HepG2 (cell line): ENCODE data around the gene CCND1. TPM values are rescaled to one million over a fixed set of nuclear protein-coding genes. Genes with fewer than 3 reads are reported as not detected.
A peak's percentile ranks its signal among the peaks of the same experiment; 100 is the strongest.

ENCODE experiments used
- BHLHE40 ChIP-seq: IDR thresholded peaks from 2 replicates; pipeline ENCODE4 v1.6.1; 2011; ENCODE audit warnings: low read length, improper control_type of control experiment
- DNMT1 ChIP-seq: sonication (generic); formaldehyde crosslinking; IDR thresholded peaks from 2 replicates; pipeline ENCODE4 v1.5.1; 2020; ENCODE audit warnings: mild to moderate bottlenecking, missing genetic modification reagents
- E2F1 ChIP-seq: sonication (generic); formaldehyde crosslinking; IDR thresholded peaks from 2 replicates; pipeline ENCODE4 v1.5.0; 2020; ENCODE audit warnings: missing genetic modification reagents
- FOXK2 ChIP-seq: fragments of 450-650 bp; IDR thresholded peaks from 2 replicates; pipeline ENCODE4 v1.6.1; 2016
- HMGXB4 ChIP-seq, 2 experiments: sonication (generic) in 1 of 2; formaldehyde crosslinking in 1 of 2; IDR thresholded peaks; 2 replicates each; pipeline versions ENCODE4 v1.4.0 to v1.6.1; 2018 to 2020; ENCODE audit warnings: missing genetic modification reagents in 2 of 2, borderline replicate concordance in 1 of 2, low read depth in 1 of 2, mild to moderate bottlenecking in 1 of 2, missing biosample characterization in 1 of 2
- IKZF1 ChIP-seq: fragments of 450-650 bp; IDR thresholded peaks from 2 replicates; pipeline ENCODE4 v1.7.1; 2016
- KLF13 ChIP-seq: sonication (generic); formaldehyde crosslinking; IDR thresholded peaks from 2 replicates; pipeline ENCODE4 v1.4.0; 2020; ENCODE audit warnings: mild to moderate bottlenecking, missing genetic modification reagents
- SOX6 ChIP-seq, 2 experiments: fragments of 450-650 bp in 1 of 2; sonication (generic) in 1 of 2; formaldehyde crosslinking in 1 of 2; IDR thresholded peaks; 2 replicates each; pipeline versions ENCODE4 v1.4.0 to v1.6.1; 2017 to 2020; ENCODE audit warnings: antibody characterized with exemption in 1 of 2, mild to moderate bottlenecking in 1 of 2, missing genetic modification reagents in 1 of 2
- TRAFD1 ChIP-seq: sonication (generic); formaldehyde crosslinking; IDR thresholded peaks from 2 replicates; pipeline ENCODE4 v1.5.1; 2020; ENCODE audit warnings: missing genetic modification reagents, mild to moderate bottlenecking, borderline replicate concordance
- ZBTB39 ChIP-seq: sonication (generic); formaldehyde crosslinking; IDR thresholded peaks from 2 replicates; pipeline ENCODE4 v1.5.0; 2020; ENCODE audit warnings: missing genetic modification reagents
- ZNF292 ChIP-seq: sonication (generic); formaldehyde crosslinking; IDR thresholded peaks from 2 replicates; pipeline ENCODE4 v1.8.1; 2022; ENCODE audit warnings: mild to moderate bottlenecking, low read depth, missing genetic modification reagents, borderline replicate concordance
- ZNF318 ChIP-seq: sonication (generic); formaldehyde crosslinking; IDR thresholded peaks from 2 replicates; pipeline ENCODE4 v1.4.0; 2020; ENCODE audit warnings: mild to moderate bottlenecking, missing genetic modification reagents
- polyA plus RNA-seq, 8 experiments: library from polyadenylated mRNA; depleted of rRNA in 3 of 8; stranded (reverse) in 7 of 8; unstranded in 1 of 8; fragments of >200 nt; fragmentation: Illumina TruSeq in 4 of 8; extraction: Trizol in 4 of 8; gene quantifications; 2 replicates each; pipeline versions ENCODE4 v1.2.1 to v1.2.3, GENCODE V29; 2011 to 2016; ENCODE audit warnings: low read depth in 4 of 8, missing spikeins in 1 of 8, mixed read lengths in 1 of 8; ENCODE audit not compliant: insufficient read depth in 1 of 8
- total RNA-seq, 5 experiments: library from RNA; depleted of rRNA; stranded (reverse); fragments of >200 nt; fragmentation: Illumina TruSeq; extraction: Trizol; gene quantifications; 2 replicates each; pipeline ENCODE4 v1.2.3, GENCODE V29; 2016; ENCODE audit warnings: low read depth in 1 of 5

Gene CCND1
- total and polyA plus RNA-seq, 2 of the 13 experiments (the other 11 are each of a cell fraction or from before 2014, with no cell fraction given), result 107 to 136 TPM

- TF ChIP-seq ZNF292 (CRISPR knock-in tag) (peak; percentile 55), IKZF1 (no peak), HMGXB4 (CRISPR knock-in tag; IDR thresholded peaks at IDR 0.05; ENCODE audit: borderline replicate concordance in 1 of 2, low read depth in 1 of 2) (peak in 1 of 2 experiments; percentile 67; a peak in 3 of 4 replicates), KLF13 (no peak), FOXK2 (no peak), SOX6 (IDR thresholded peaks at IDR 0.05) (no peak), SOX6 (CRISPR knock-in tag; IDR thresholded peaks at IDR 0.05) (peak; percentile 71; the same call in 1 of the 2 replicates), DNMT1 (peak; percentile 26; the same call in 1 of the 2 replicates), ZBTB39 (CRISPR knock-in tag) (0 out of 2 replicates have a peak, but pooled peaks have one; percentile 58), BHLHE40 (peak; percentile 69), E2F1 (CRISPR knock-in tag) (peak; percentile 27; the same call in 1 of the 2 replicates), TRAFD1 (CRISPR knock-in tag) (no peak), ZNF318 (CRISPR knock-in tag) (peak; percentile 49; the same call in 1 of the 2 replicates)
Observed at GRCh38 chr11:69674886-69675714, 34.1 kb downstream of the CCND1 start, which contains the start of gene LTO1 (continued).
